ENCODE results near the gene KRT33B. TPM values are rescaled to one million over a fixed set of nuclear protein-coding genes. Genes with fewer than 3 reads are reported as not detected.
"Not testable (repeated sequence)": the region's sequence is repeated elsewhere in the genome, so short reads cannot be mapped to it uniquely, and the experiment has no call there.

Gene KRT33B
- total RNA-seq, 4 donors from 2014 or later = not detected

DNA sequence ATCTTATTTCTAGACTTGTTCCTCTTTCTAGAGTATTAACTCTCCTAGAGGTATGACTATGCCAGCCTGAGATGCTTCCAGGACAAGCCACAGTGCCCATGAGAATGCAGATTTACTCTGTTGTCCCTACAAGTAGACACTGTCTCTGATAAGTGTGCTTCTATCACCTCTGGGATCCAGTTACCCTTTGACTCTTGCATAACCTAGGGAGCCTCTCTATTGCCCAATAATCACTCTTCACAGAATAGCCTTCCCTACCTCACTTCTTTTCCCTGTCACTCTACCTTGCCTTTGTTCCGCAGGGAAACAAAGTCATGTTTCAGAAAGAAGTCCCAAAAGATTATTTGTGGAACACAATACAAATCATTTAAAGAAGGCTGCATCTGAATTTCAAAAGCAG is 14.1 kb upstream of the KRT33B start:
- Histone ChIP-seq H3K36me3 (no peaks in the 10 kb centered on the region), H3K9me3 (peaks cover 0 to 4% (median 3%) of the 10 kb centered on the region in 3 donors), H3K4me3 (no peak overlapping the region), H3K27me3 (no peaks in the 10 kb centered on the region), H3K4me1 (no peaks in the 10 kb centered on the region), H3K27ac (no peak overlapping the region)
- DNase-seq = no peak
- in situ Hi-C loops (cut with MboI; ENCODE audit: low sequenced_read_pairs in 4 of 4) = no loop called here
- no peak for ATAC-seq
- TF ChIP-seq POLR2A (IDR thresholded peaks at IDR 0.05) = no peak
- intact Hi-C loops (cut with DNase I; ENCODE audit: low total_unique reads) = no loop called here

- H3K36me3 ChIP-seq = no peaks in the 10 kb centered on the region
- no peaks in the 10 kb centered on the region for H3K4me1 ChIP-seq
- no peaks in the 10 kb centered on the region for H3K27me3 ChIP-seq
- no peak for DNase-seq
- H3K4me3 ChIP-seq = no peak overlapping the region
- ATAC-seq = no peak
- no peak overlapping the region for H3K27ac ChIP-seq
- H3K9me3 ChIP-seq = peaks cover 0 to 4% (median 3%) of the 10 kb centered on the region in 3 donors
- TF ChIP-seq POLR2A (IDR thresholded peaks at IDR 0.05) (no peak), CTCF (IDR thresholded peaks at IDR 0.05 in 4 of 5, conservative IDR thresholded peaks at IDR 0.05 in 1 of 5) (no peak)
- intact Hi-C loops (cut with DNase I; ENCODE audit: low total_unique reads) (no loop called here), in situ Hi-C loops (cut with MboI; ENCODE audit: low sequenced_read_pairs in 4 of 4) (no loop called here)
Measured at GRCh38 chr17:41382394-41382793, 12.8 kb upstream of the KRT33B start.

DNA sequence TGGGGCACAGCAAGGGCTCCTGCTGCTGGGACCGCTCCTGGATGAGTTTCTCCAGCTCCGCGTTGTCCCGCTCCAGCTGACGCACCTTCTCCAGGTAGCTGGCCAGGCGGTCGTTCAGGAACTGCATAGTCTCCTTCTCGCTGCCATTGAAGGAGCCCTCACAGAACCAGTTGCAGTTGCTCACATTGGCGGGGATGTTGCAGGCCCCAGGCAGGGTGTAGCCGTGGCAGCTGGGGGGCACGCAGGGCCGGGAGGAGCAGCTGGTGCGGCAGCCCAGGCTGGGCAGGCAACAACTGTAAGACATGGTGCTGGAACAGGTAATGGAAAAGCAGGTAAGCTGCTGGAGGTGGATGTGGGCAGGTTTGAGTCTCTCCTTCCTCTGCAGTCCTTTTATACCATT is 12.3 kb upstream of the KRT33B start, which contains the start of gene KRT34:
Gene KRT34 (minus strand): TSS at position 364 of the 400 bp plus-strand sequence. CDS start 60 bp downstream, at position 304.
- H3K9me3 ChIP-seq; H3K36me3 ChIP-seq; H3K4me3 ChIP-seq; H3K27me3 ChIP-seq; H3K4me1 ChIP-seq; in situ Hi-C loops (cut with MboI; ENCODE audit: low sequenced_read_pairs in 4 of 4); ATAC-seq; DNase-seq; H3K27ac ChIP-seq; intact Hi-C loops (cut with DNase I; ENCODE audit: low total_unique reads): not testable (repeated sequence)

DNA sequence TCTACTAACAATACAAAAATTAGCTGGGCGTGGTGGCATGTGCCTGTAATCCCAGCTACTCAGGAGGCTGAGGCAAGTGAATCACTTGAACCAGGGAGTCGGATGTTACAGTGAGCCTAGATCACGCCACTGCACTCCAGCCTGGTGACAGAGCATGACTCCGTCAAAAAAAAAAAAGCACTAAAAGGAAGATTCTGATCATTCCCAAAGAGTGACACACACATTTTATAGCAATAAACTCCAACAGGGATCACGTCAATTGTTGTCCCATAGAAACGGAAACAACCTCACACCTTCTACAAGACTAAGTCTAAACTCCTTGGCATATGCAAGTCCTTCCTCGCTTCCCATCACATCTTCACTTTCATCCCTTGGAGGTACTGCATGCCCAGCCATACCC is 10.5 kb upstream of the KRT33B start:
- H3K27me3 ChIP-seq; H3K9me3 ChIP-seq; H3K4me1 ChIP-seq; H3K4me3 ChIP-seq; H3K36me3 ChIP-seq; ATAC-seq; in situ Hi-C loops (cut with MboI; ENCODE audit: low sequenced_read_pairs in 4 of 4); DNase-seq; H3K27ac ChIP-seq; intact Hi-C loops (cut with DNase I; ENCODE audit: low total_unique reads): not testable (repeated sequence)

DNA sequence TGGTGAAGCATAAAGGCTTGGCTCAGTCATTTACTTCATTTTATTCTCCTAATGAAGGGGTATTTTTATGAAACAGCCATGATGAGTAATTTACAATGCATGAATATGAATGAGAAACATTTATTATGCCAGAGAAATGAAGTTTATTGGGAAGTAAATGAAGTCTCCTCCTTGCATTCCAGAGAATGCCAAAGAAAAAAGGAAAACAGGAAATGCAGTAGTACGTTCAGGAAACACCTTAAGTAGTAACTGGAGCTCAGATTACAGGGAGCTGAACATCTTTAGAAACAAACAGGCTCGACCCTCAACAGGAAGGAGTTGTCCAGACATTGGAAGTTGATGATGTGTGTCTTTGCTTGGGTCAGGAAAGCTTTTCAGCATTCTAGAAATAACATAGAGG is 7.9 kb upstream of the KRT33B start:
- intact Hi-C loops (cut with DNase I; ENCODE audit: low total_unique reads) = no loop called here
- TF ChIP-seq POLR2A (IDR thresholded peaks at IDR 0.05) = no peak
- TF ChIP-seq CTCF (IDR thresholded peaks at IDR 0.05 in 4 of 5, conservative IDR thresholded peaks at IDR 0.05 in 1 of 5) = no peak
- Histone ChIP-seq H3K4me1 (no peaks in the 10 kb centered on the region), H3K4me3 (no peak overlapping the region), H3K27ac (no peak overlapping the region), H3K36me3 (no peaks in the 10 kb centered on the region), H3K27me3 (no peaks in the 10 kb centered on the region), H3K9me3 (no peaks in the 10 kb centered on the region)
- ATAC-seq (no peak), DNase-seq (no peak)
- in situ Hi-C loops (cut with MboI; ENCODE audit: low sequenced_read_pairs in 4 of 4) = no loop called here

DNA sequence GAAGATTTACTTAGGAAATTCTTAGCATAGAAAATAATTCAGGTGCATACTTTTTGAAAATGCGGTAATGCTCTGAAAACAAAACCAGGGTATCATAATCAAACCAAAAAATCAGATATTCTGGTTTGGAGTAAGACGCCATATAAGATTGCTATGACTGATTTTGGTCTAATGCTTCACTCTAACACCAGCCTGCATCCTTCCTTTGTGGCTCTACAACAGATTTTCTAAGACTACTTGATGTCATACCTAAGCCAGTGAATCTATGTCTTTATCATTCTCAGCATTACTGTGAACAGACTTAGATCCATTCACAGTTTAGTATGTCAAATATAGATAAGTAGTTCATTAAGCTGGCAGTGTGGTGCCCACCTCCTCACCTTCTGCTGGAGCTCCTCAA is 590 bp downstream of the KRT33B start:
- no peaks in the 10 kb centered on the region for H3K27me3 ChIP-seq
- intact Hi-C loops (cut with DNase I; ENCODE audit: low total_unique reads) = no loop called here
- TF ChIP-seq CTCF (IDR thresholded peaks at IDR 0.05 in 4 of 5, conservative IDR thresholded peaks at IDR 0.05 in 1 of 5) (no peak), POLR2A (IDR thresholded peaks at IDR 0.05) (no peak)
- DNase-seq = no peak
- no peaks in the 10 kb centered on the region for H3K36me3 ChIP-seq
- in situ Hi-C loops (cut with MboI; ENCODE audit: low sequenced_read_pairs in 4 of 4) = no loop called here
- H3K9me3 ChIP-seq = no peaks in the 10 kb centered on the region
- no peaks in the 10 kb centered on the region for H3K4me1 ChIP-seq
- no peak overlapping the region for H3K4me3 ChIP-seq
- no peak for ATAC-seq
- H3K27ac ChIP-seq = no peak overlapping the region

Data from gastrocnemius medialis (tissue), 4 donors.